ENCODE measurements around the gene GOLGA8M.
"Not testable (repeated sequence)": the region's sequence is repeated elsewhere in the genome, so short reads cannot be mapped to it uniquely, and the experiment has no call there.

Gene GOLGA8M

DNA sequence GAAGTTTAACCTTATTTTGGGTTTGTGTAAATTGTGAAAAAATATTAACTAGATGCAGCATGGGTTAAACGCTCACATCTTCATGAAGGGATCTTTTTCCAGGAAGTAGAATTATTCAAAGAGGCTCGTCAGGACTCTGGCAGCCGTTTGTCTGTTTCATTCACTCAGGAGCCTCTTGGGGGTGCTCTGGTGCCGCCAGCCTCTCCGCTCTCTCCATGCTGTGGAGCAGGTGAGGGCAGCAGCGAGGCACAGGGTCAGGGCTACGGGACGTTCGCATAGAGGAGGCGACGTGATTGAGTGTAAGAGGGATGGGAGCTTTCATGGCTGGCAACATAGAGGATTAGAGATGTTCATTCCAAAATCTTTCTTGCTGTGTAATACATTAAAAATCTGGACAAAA is 48.5 kb downstream of the GOLGA8M start:
- H3K4me1 ChIP-seq (ENCODE audit: control insufficient read depth in 2 of 2, insufficient read depth in 2 of 2, low read length in 2 of 2); H3K4me3 ChIP-seq (ENCODE audit: low read length in 2 of 2); H3K36me3 ChIP-seq (ENCODE audit: control insufficient read depth in 2 of 2, insufficient read depth in 2 of 2, low read length in 2 of 2); H3K9ac ChIP-seq (ENCODE audit: low read depth in 1 of 2, low read length in 2 of 2); H3K9me3 ChIP-seq (ENCODE audit: control insufficient read depth in 2 of 2, low read length in 2 of 2); H3K27ac ChIP-seq (ENCODE audit: low read depth in 2 of 2, low read length in 2 of 2); H3K27me3 ChIP-seq (ENCODE audit: control insufficient read depth in 2 of 2, insufficient read depth in 2 of 2, low read length in 2 of 2): not testable (repeated sequence)

DNA sequence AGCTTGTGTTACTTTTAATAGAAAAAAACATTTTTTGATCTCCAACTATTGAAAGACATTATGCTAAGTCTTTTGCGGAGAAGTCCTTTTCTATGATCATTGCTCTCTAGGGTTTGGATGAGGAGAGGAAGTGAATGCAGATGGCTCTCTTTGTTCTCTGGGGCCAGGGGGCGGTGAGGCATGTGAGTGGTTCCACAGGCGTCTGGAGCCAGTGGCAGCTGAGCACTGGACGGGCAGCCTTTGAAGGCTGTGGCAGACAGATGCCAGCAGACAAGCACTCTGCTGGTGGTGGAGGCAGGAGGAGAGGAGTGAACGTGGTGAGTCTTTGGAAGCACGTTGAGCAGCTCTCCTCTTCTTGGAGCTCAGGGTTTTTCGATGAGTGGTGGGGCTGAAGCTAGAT is 51.5 kb downstream of the GOLGA8M start:
- H3K4me1 ChIP-seq (ENCODE audit: control insufficient read depth in 2 of 2, insufficient read depth in 2 of 2, low read length in 2 of 2); H3K36me3 ChIP-seq (ENCODE audit: control insufficient read depth in 2 of 2, insufficient read depth in 2 of 2, low read length in 2 of 2); H3K9me3 ChIP-seq (ENCODE audit: control insufficient read depth in 2 of 2, low read length in 2 of 2); H3K27me3 ChIP-seq (ENCODE audit: control insufficient read depth in 2 of 2, insufficient read depth in 2 of 2, low read length in 2 of 2); H3K9ac ChIP-seq (ENCODE audit: low read depth in 1 of 2, low read length in 2 of 2); H3K27ac ChIP-seq (ENCODE audit: low read depth in 2 of 2, low read length in 2 of 2); H3K4me3 ChIP-seq (ENCODE audit: low read length in 2 of 2): not testable (repeated sequence)

DNA sequence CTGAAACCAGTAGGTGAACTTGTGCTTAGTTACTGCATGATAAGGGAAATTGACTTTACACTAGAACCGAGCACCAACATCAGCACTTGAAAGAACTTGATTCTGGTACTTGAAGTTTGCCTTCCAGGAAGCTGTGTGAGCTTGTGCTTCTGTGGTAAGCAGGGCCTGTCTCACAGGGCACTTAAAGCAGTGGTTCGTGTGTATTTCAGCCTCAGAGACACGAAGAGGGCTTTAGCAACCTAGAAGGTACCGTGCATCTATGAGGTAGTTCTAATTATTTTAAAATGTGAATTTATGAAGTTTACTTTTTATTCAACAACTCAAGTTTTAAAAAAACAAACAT is 56.2 kb downstream of the GOLGA8M start:
- not testable (repeated sequence) for H3K9me3 ChIP-seq (ENCODE audit: control insufficient read depth in 2 of 2, low read length in 2 of 2); H3K36me3 ChIP-seq (ENCODE audit: control insufficient read depth in 2 of 2, insufficient read depth in 2 of 2, low read length in 2 of 2); H3K9ac ChIP-seq (ENCODE audit: low read depth in 1 of 2, low read length in 2 of 2); H3K4me1 ChIP-seq (ENCODE audit: control insufficient read depth in 2 of 2, insufficient read depth in 2 of 2, low read length in 2 of 2); H3K27ac ChIP-seq (ENCODE audit: low read depth in 2 of 2, low read length in 2 of 2); H3K4me3 ChIP-seq (ENCODE audit: low read length in 2 of 2); H3K27me3 ChIP-seq (ENCODE audit: control insufficient read depth in 2 of 2, insufficient read depth in 2 of 2, low read length in 2 of 2)

DNA sequence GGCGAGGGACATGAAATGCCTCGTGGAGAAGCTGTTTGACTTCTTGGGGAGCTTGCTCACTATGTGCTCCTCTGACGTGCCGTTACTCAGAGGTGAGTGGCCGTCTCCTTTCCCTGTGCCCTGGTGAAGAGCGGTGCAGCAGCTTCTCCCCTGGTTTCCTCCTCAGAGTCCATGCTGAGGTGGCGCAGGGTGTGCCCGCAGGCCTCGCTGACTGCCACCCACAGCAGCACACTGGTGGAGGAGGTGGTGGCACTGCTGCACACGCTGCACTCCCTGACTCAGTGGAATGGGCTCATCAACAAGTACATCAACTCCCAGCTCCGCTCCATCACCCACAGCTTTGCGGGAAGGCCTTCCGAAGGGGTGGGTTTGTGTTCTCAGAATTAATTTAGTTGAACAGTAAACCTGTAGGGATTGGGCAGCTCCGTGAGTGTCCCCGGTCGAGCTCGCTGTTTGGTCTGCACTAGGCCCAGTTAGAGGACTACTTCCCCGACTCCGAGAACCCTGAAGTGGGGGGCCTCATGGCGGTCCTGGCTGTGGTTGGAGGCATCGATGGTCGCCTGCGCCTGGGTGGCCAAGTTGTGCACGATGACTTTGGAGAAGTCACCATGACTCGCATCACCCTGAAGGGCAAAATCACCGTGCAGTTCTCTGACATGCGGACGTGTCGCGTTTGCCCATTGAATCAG is 56.7 kb downstream of the GOLGA8M start:
- H3K27me3 ChIP-seq (ENCODE audit: control insufficient read depth in 2 of 2, insufficient read depth in 2 of 2, low read length in 2 of 2); H3K9me3 ChIP-seq (ENCODE audit: control insufficient read depth in 2 of 2, low read length in 2 of 2); H3K36me3 ChIP-seq (ENCODE audit: control insufficient read depth in 2 of 2, insufficient read depth in 2 of 2, low read length in 2 of 2); H3K9ac ChIP-seq (ENCODE audit: low read depth in 1 of 2, low read length in 2 of 2); H3K4me1 ChIP-seq (ENCODE audit: control insufficient read depth in 2 of 2, insufficient read depth in 2 of 2, low read length in 2 of 2); H3K4me3 ChIP-seq (ENCODE audit: low read length in 2 of 2); H3K27ac ChIP-seq (ENCODE audit: low read depth in 2 of 2, low read length in 2 of 2): not testable (repeated sequence)

DNA sequence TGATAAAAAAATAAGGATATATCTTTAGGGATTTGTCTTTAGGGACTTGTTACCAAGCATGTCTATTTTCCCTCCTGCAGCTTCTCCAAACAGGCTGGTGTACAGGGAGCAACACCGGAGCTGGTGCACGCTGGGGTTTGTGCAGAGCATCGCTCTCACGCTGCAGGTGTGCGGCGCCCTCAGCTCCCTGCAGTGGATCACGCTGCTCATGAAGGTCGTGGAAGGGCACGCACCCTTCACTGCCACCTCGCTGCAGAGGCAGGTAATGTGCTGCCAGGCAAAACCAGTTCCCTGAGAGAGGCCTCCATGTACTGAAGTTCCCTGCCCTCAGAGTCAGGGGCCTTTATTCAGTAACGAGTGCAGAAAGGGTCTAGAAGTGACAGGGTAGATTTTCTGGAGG is 58.0 kb downstream of the GOLGA8M start:
- not testable (repeated sequence) for H3K36me3 ChIP-seq (ENCODE audit: control insufficient read depth in 2 of 2, insufficient read depth in 2 of 2, low read length in 2 of 2); H3K9ac ChIP-seq (ENCODE audit: low read depth in 1 of 2, low read length in 2 of 2); H3K4me3 ChIP-seq (ENCODE audit: low read length in 2 of 2); H3K4me1 ChIP-seq (ENCODE audit: control insufficient read depth in 2 of 2, insufficient read depth in 2 of 2, low read length in 2 of 2); H3K27ac ChIP-seq (ENCODE audit: low read depth in 2 of 2, low read length in 2 of 2); H3K27me3 ChIP-seq (ENCODE audit: control insufficient read depth in 2 of 2, insufficient read depth in 2 of 2, low read length in 2 of 2); H3K9me3 ChIP-seq (ENCODE audit: control insufficient read depth in 2 of 2, low read length in 2 of 2)

DNA sequence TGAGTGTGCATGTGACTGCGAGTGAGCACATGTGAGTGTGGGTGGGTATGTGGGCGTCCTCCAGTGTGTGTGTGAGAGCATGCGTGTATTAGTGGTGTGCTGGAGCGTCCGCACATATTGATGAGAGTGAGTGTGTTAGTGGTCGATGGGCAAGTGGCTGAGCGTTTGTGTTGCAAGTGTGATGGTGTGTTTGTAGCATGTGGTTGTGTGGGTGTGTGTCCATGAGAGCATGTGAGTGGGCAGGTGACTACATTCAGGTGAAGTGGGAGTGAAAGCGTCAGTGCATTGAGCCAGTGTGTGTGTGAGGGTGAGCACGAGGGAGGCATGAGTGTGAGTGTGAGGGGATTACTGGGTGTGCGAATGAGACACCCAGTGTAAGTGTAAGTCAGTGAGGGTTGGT is 59.7 kb downstream of the GOLGA8M start:
- not testable (repeated sequence) for H3K4me1 ChIP-seq (ENCODE audit: control insufficient read depth in 2 of 2, insufficient read depth in 2 of 2, low read length in 2 of 2); H3K4me3 ChIP-seq (ENCODE audit: low read length in 2 of 2); H3K27me3 ChIP-seq (ENCODE audit: control insufficient read depth in 2 of 2, insufficient read depth in 2 of 2, low read length in 2 of 2); H3K36me3 ChIP-seq (ENCODE audit: control insufficient read depth in 2 of 2, insufficient read depth in 2 of 2, low read length in 2 of 2); H3K9me3 ChIP-seq (ENCODE audit: control insufficient read depth in 2 of 2, low read length in 2 of 2); H3K27ac ChIP-seq (ENCODE audit: low read depth in 2 of 2, low read length in 2 of 2); H3K9ac ChIP-seq (ENCODE audit: low read depth in 1 of 2, low read length in 2 of 2)
